A549 treated with DMSO at 1 μM for 4 hours (cell line): ENCODE results near the gene ACO1. TPM values are rescaled to one million over a fixed set of nuclear protein-coding genes. Genes with fewer than 3 reads are reported as not detected.

ENCODE experiments used
- total RNA-seq: library from RNA; stranded (reverse); fragments of 200-300 nt; extraction: Qiagen RNA extraction; gene quantifications from 5 replicates; pipeline ENCODE4 v1.2.3, GENCODE V29; 2022; ENCODE audit warnings: low read depth

ACO1 gene
- 29.9 to 35.8 TPM (median 32.0 TPM) in 5 replicates for total RNA-seq

GRCh38 chr9:32384364-32385151 lies at the start of gene ACO1:
ACO1 (plus strand) TSS chr9:32384643; CDS start chr9:32405507, 20,864 bp downstream.

Other genes with a start within 250 kb of the ACO1 start
- 3.8 to 4.7 TPM (median 4.5 TPM) in 5 replicates for gene RIGI, start 141.6 kb downstream of the ACO1 start, total RNA-seq
- 12.8 to 14.3 TPM (median 13.3 TPM) in 5 replicates for gene SMIM27, start 167.7 kb downstream of the ACO1 start, total RNA-seq
- gene TOPORS, start 167.9 kb downstream of the ACO1 start, total RNA-seq: 12.4 to 16.2 TPM (median 15.0 TPM) in 5 replicates
- 96.5 to 114 TPM (median 108 TPM) in 5 replicates for gene NDUFB6, start 188.5 kb downstream of the ACO1 start, total RNA-seq